ENCODE measurements around the gene TBXAS1. TPM values are rescaled to one million over a fixed set of nuclear protein-coding genes. Genes with fewer than 3 reads are reported as not detected.
A peak's percentile ranks its signal among the peaks of the same experiment; 100 is the strongest.

The TBXAS1 gene
- total and polyA plus RNA-seq, 2 of the 8 experiments (the other 6 are each of a cell fraction or from before 2014, with no cell fraction given): 0.86 to 2.1 TPM

DNA sequence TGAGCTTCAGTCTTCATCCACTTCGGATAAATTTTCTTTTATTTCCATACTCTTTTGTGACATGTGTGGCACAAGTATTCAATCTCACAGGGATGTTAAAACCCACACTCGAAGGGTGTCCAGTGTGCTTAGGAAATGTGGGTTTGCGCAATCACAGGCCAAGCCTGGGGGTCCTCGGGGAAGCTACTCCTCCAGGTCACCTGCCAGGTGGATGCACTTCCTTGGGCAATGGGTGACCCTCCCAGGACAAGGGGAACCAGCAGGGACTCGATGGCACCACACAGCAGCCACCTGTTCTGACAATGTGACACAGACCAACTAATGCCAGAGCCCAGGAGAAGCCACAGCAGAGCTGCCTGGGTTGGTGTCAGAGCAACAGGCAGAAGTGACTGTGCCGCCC is 194.7 kb downstream of the TBXAS1 start:
- Histone ChIP-seq H3K79me2 (ENCODE audit: control insufficient read depth in 1 of 2, insufficient read depth in 2 of 2, low read length in 2 of 2) (no peaks in the 10 kb centered on the region), H3K4ac (replicated peaks; ENCODE audit: insufficient read length, low read depth, low read length) (no peak overlapping the region), H3K27ac (ENCODE audit: low read depth, low read length) (no peak overlapping the region), H3K9me3 (ENCODE audit: insufficient read depth in 2 of 2, low read depth in 1 of 2, low read length in 1 of 2) (no peaks in the 10 kb centered on the region), H3K27me3 (replicated peaks in 1 of 4; ENCODE audit: control insufficient read depth in 3 of 4, extremely low read depth in 1 of 4, insufficient read depth in 3 of 4, low read length in 3 of 4) (no peaks in the 10 kb centered on the region), H3K18ac (ENCODE audit: extremely low read depth, low read length) (no peak overlapping the region), H3K14ac (ENCODE audit: insufficient read length) (no peak overlapping the region), H4K91ac (replicated peaks; ENCODE audit: insufficient read length, low read length) (no peak overlapping the region), H2BK5ac (ENCODE audit: low read depth, low read length) (peak overlapping the region; percentile 13; the same call in 1 of the 2 replicates), H2BK12ac (ENCODE audit: low read depth, low read length) (no peak overlapping the region), H3K23me2 (ENCODE audit: low read depth, low read length) (no peaks in the 10 kb centered on the region), H3K36me3 (ENCODE audit: control insufficient read depth in 2 of 4, insufficient read depth in 4 of 4, low read length in 3 of 4) (no peaks in the 10 kb centered on the region), H2BK20ac (ENCODE audit: low read length) (no peak overlapping the region), H2BK15ac (ENCODE audit: low read length) (no peak overlapping the region), H2AK5ac (ENCODE audit: low read depth, low read length) (no peak overlapping the region), H3K4me2 (ENCODE audit: insufficient read depth in 1 of 2, low read depth in 2 of 2, low read length in 2 of 2) (no peak overlapping the region), H3K4me1 (replicated peaks in 1 of 4; ENCODE audit: control insufficient read depth in 3 of 4, insufficient read depth in 4 of 4, low read length in 3 of 4) (no peaks in the 10 kb centered on the region), H3K23ac (ENCODE audit: insufficient read length) (no peak overlapping the region), H4K20me1 (replicated peaks in 1 of 2; ENCODE audit: control insufficient read depth in 1 of 2, insufficient read depth in 2 of 2, low read length in 2 of 2) (no peaks in the 10 kb centered on the region), H4K8ac (ENCODE audit: extremely low read depth, insufficient read depth, low read length) (no peak overlapping the region; the same call in 1 of the 2 replicates), H3K9ac (replicated peaks in 1 of 4; ENCODE audit: extremely low read depth in 1 of 4, low read depth in 3 of 4, low read length in 3 of 4) (no peak overlapping the region), H3K4me3 (ENCODE audit: extremely low read depth in 1 of 4, insufficient read depth in 2 of 4, low read depth in 3 of 4, low read length in 4 of 4) (no peak overlapping the region), H3K79me1 (ENCODE audit: low read depth, low read length) (0 out of 2 replicates have a peak, but pooled peaks cover 2% of the 10 kb centered on the region), H2BK120ac (replicated peaks; ENCODE audit: low read depth, low read length) (no peak overlapping the region), H4K5ac (ENCODE audit: insufficient read length, low read depth, low read length) (no peak overlapping the region), H2AFZ (ENCODE audit: low read length) (no peak overlapping the region), H3K56ac (replicated peaks; ENCODE audit: insufficient read length, low read depth, low read length) (no peak overlapping the region)
- POLR2A ChIA-PET (ENCODE audit: partially characterized antibody): no interaction called here
- DNase-seq (ENCODE audit: low read depth in 1 of 2, low spot score in 2 of 2): no peak
- TF ChIP-seq KDM5A (IDR thresholded peaks at IDR 0.05; ENCODE audit: low read length) (no peak), CEBPB (IDR thresholded peaks at IDR 0.05; ENCODE audit: low read depth, low read length) (peak; percentile 23; the same call in 1 of the 2 replicates)
- 87% methylated on average over 6 of the region's 6 CpGs; no CpG with 5 or more reads in 1 of the 2 experiments for WGBS, 2 experiments (ENCODE audit: extremely low coverage in 1 of 2, insufficient coverage in 1 of 2, insufficient read length in 1 of 2, insufficient replicate concordance in 2 of 2, low coverage in 1 of 2, low lambda C conversion rate in 2 of 2, missing lambda C conversion rate in 1 of 2)
- FAIRE-seq: no peak
- CTCF ChIA-PET (ENCODE audit: partially characterized antibody): interaction anchor here (0.6 to 0.8 kb wide), 3 partner anchors 18 to 423 kb away, joined by 3 read pairs; no protein-coding TSS in a partner anchor

Data from H1 (cell line).